BJ (cell line): ENCODE results near the gene P2RY14. TPM values are rescaled to one million over a fixed set of nuclear protein-coding genes. Genes with fewer than 3 reads are reported as not detected.

Source experiments
- CTCF ChIA-PET: fragments of 350-600 bp; formaldehyde crosslinking; extraction: SDS; loops from one replicate; lab custom pipeline; 2021; ENCODE audit warnings: antibody characterized with exemption, inconsistent platforms; lab: Yijun Ruan, JAX
- POLR2A ChIA-PET: fragments of 300-600 bp; sonication (Branson Sonifier 250); formaldehyde crosslinking; extraction: SDS; loops from one replicate; lab custom pipeline; 2021; ENCODE audit warnings: antibody characterized with exemption; lab: Charles Lee
- DNase-seq: peaks from one replicate; pipeline ENCODE4 v3.0.0-alpha.2; 2011; ENCODE audit warnings: low read depth
- H3K27me3 ChIP-seq: 2 replicates; pipeline ENCODE4 v1.6.0; 2011; ENCODE audit warnings: low read length; ENCODE audit not compliant: control insufficient read depth, insufficient read depth
- H3K36me3 ChIP-seq: 2 replicates; pipeline ENCODE4 v1.5.1; 2011; ENCODE audit warnings: low read length; ENCODE audit not compliant: control insufficient read depth, insufficient read depth
- H3K4me3 ChIP-seq: 2 replicates; pipeline ENCODE4 v1.5.1; 2011; ENCODE audit warnings: low read depth, mild to moderate bottlenecking, control low read depth, low read length
- CTCF ChIP-seq: IDR thresholded peaks from 2 replicates; pipeline ENCODE4 v1.5.1; 2011; ENCODE audit warnings: low read depth, mild to moderate bottlenecking, control low read depth, inconsistent platforms, low read length, moderate library complexity; ENCODE audit not compliant: insufficient read depth
- polyA plus RNA-seq: library from polyadenylated mRNA; depleted of rRNA; stranded (reverse); fragments of >200 nt; gene quantifications from 2 replicates; pipeline ENCODE4 v1.2.3, GENCODE V29; 2011

P2RY14 gene
- polyA plus RNA-seq, 1 experiment = not detected

- Histone ChIP-seq H3K4me3 (no peak within 1 kb of the TSS), H3K36me3 (no peaks in the 10 kb centered on the region), H3K27me3 (no peaks in the 10 kb centered on the region)
- ChIA-PET POLR2A (no interaction called here), CTCF (interaction anchor here (0.6 to 1.1 kb wide), 3 partner anchors 17 to 647 kb away, joined by 3 to 6 read pairs (median 3); no protein-coding TSS in a partner anchor)
- no peak for TF ChIP-seq CTCF
- DNase-seq = no peak
These were observed 75.3 kb downstream of the P2RY14 start, which contains the start of gene GPR171 for GRCh38 chr3:151203051-151203420. Gene GPR171 (minus strand): TSS chr3:151203216. CDS start chr3:151199386, 3,830 bp downstream.

GRCh38 chr3:151201051-151201730 lies 77.2 kb downstream of the P2RY14 start:
- ChIA-PET POLR2A (interaction anchor here (0.5 to 0.6 kb wide), 2 partner anchors 131 to 438 kb away, joined by 3 to 4 read pairs; partner anchors contain the start of gene SIAH2), CTCF (interaction anchor here (1.1 to 2.2 kb wide), 2 partner anchors 27 to 33 kb away, joined by 3 to 7 read pairs; no protein-coding TSS in a partner anchor)
- TF ChIP-seq CTCF = no peak

GRCh38 chr3:151200586-151200985 lies 77.8 kb downstream of the P2RY14 start:
- TF ChIP-seq CTCF = no peak
- no peak overlapping the region for H3K4me3 ChIP-seq
- no peaks in the 10 kb centered on the region for H3K36me3 ChIP-seq
- DNase-seq = no peak
- no peaks in the 10 kb centered on the region for H3K27me3 ChIP-seq
- CTCF ChIA-PET = interaction anchor here (1.0 to 2.2 kb wide), 3 partner anchors 17 to 33 kb away, joined by 3 to 7 read pairs (median 3); no protein-coding TSS in a partner anchor
- POLR2A ChIA-PET = no interaction called here

More at GRCh38 chr3:151201051-151201730, 77.2 kb downstream of the P2RY14 start:
- Histone ChIP-seq H3K27me3 (no peaks in the 10 kb centered on the region), H3K36me3 (no peaks in the 10 kb centered on the region), H3K4me3 (no peak overlapping the region)
- no peak for DNase-seq

GRCh38 chr3:151199554-151200438 lies 78.5 kb downstream of the P2RY14 start:
- Histone ChIP-seq H3K36me3 (no peaks in the 10 kb centered on the region), H3K27me3 (no peaks in the 10 kb centered on the region), H3K4me3 (no peak overlapping the region)
- no peak for TF ChIP-seq CTCF
- DNase-seq = no peak
- ChIA-PET POLR2A (no interaction called here), CTCF (interaction anchor here (1.0 to 2.2 kb wide), 3 partner anchors 18 to 86 kb away, joined by 3 to 7 read pairs (median 3); no protein-coding TSS in a partner anchor)
